Brain microvascular endothelial cell (primary cell): ENCODE data around the gene DCLRE1C.

Experiments used
- DNase-seq: peaks from one replicate; pipeline ENCODE4 v3.0.0-alpha.2; 2020
- H3K27ac ChIP-seq: fragments of 250-450 bp; sonication (Bioruptor Pico); 2 replicates; pipeline ENCODE4 v1.5.1; 2020; ENCODE audit warnings: mild to moderate bottlenecking, moderate library complexity
- H3K27me3 ChIP-seq: fragments of 250-450 bp; sonication (Bioruptor Pico); replicated peaks from 2 replicates; pipeline ENCODE4 v1.5.1; 2020; ENCODE audit warnings: mild to moderate bottlenecking
- H3K36me3 ChIP-seq: fragments of 250-450 bp; sonication (Bioruptor Pico); replicated peaks from 2 replicates; pipeline ENCODE4 v1.5.1; 2020; ENCODE audit warnings: mild to moderate bottlenecking
- H3K4me3 ChIP-seq: 2 replicates; pipeline ENCODE4 v1.5.1; 2011; ENCODE audit warnings: low read depth, mild to moderate bottlenecking, control low read depth, low read length, moderate library complexity
- in situ Hi-C: cut with HindIII; loops from 2 replicates; pipeline ENCODE4 v1.10.0; 2017; ENCODE audit warnings: low sequenced_read_pairs, low pct_ligation_motif_present
- TF ChIP-seq, protein P1 (sequence below): IDR thresholded peaks from 2 replicates; pipeline ENCODE4 v1.5.1; 2011; ENCODE audit warnings: low read depth, mild to moderate bottlenecking, moderate library complexity, low read length, control low read depth, inconsistent platforms; ENCODE audit errors: missing control alignments

The DCLRE1C gene

DNA sequence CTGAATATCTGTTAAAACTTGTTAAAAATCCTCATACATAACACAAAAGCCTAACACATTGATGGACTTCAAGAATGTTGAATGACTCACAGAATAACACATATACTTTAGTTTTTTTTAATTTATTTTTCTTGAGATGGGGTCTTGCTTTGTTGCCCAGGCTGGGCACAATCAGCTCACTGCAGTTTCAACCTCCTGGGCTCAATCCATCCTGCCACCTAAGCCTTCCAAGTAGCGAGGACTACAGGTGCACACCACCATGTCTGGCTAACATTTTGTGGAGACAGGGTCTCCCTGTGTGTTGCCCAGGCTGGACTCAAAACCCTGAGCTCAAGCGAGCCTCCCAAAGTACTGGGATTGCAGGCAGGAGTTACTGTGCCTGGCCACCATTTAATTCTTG is 47.1 kb downstream of the DCLRE1C start:
- TF ChIP-seq, protein P1, sequence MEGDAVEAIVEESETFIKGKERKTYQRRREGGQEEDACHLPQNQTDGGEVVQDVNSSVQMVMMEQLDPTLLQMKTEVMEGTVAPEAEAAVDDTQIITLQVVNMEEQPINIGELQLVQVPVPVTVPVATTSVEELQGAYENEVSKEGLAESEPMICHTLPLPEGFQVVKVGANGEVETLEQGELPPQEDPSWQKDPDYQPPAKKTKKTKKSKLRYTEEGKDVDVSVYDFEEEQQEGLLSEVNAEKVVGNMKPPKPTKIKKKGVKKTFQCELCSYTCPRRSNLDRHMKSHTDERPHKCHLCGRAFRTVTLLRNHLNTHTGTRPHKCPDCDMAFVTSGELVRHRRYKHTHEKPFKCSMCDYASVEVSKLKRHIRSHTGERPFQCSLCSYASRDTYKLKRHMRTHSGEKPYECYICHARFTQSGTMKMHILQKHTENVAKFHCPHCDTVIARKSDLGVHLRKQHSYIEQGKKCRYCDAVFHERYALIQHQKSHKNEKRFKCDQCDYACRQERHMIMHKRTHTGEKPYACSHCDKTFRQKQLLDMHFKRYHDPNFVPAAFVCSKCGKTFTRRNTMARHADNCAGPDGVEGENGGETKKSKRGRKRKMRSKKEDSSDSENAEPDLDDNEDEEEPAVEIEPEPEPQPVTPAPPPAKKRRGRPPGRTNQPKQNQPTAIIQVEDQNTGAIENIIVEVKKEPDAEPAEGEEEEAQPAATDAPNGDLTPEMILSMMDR, result no peak
- Histone ChIP-seq H3K4me3 (no peak overlapping the region), H3K36me3 (peaks cover 15% of the 10 kb centered on the region), H3K27me3 (no peaks in the 10 kb centered on the region), H3K27ac (no peak overlapping the region)
- no peak for DNase-seq
- in situ Hi-C loops, result no loop called here

DNA sequence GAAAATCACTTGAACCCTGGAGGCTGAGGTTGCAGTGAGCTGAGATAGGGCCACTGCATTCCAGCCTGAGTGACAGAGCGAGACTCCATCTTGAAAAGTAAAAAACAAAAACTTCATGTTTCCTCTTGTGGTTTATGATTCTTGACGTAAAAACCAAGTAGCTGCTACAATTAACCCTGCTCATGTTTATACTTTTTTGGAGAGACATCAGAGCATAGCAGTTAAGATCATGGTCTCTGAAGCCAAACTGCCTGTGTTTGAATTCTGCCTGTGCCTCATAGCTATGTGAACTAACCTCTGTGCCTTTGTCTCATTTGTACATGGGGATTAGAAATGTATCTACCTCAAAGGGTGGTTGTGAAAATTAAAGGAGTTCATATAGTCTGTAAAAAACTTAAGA is 48.0 kb downstream of the DCLRE1C start:
- H3K4me3 ChIP-seq, result no peak overlapping the region
- no peaks in the 10 kb centered on the region for H3K27me3 ChIP-seq
- TF ChIP-seq, protein P1, result no peak
- in situ Hi-C loops, result no loop called here
- H3K36me3 ChIP-seq, result peaks cover 14% of the 10 kb centered on the region
- DNase-seq, result no peak
- H3K27ac ChIP-seq, result no peak overlapping the region

DNA sequence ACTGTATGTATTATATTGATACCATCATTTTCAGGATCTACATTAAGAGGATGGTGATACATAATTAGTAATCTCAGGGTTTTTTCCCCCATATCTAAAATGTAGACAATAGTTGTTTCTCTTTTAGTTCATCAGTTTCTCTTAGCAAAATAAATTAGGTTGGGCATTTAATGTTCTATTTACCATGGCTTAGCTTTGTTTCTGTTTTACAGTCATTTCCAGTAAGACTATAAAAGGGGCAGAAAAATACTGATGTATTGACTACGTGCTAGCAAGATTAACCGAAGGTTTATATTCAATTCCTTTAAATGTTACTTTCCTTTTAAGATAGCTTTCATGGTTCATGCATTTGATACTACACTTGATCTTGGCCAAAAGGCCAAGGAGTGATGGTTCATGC is 49.0 kb downstream of the DCLRE1C start:
- H3K4me3 ChIP-seq, result no peak overlapping the region
- no peaks in the 10 kb centered on the region for H3K27me3 ChIP-seq
- H3K36me3 ChIP-seq, result peaks cover 12% of the 10 kb centered on the region
- DNase-seq, result no peak
- H3K27ac ChIP-seq, result no peak overlapping the region
- in situ Hi-C loops, result no loop called here
- TF ChIP-seq, protein P1, result no peak

DNA sequence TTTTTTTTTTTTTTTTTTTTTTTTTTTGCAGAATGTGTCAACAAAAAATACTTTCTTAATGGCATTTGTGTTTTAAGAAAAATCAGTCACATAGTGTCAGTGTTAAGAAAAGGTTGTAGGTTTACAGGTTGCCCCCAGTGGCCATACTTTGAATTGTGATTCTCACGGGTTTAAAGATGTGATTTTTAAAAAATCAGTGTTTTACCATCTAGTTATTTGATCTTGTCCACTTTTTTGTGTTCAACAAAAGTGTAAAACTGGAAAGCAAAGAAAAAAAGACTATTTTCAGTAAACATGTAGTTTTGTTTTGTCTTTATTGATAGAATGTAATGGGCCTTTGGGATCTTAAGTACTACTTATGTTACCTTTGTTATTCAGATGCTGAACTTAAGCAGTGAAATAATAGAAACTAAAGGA is 49.6 kb downstream of the DCLRE1C start:
- in situ Hi-C loops, result no loop called here
- Histone ChIP-seq H3K36me3 (peaks cover 12% of the 10 kb centered on the region), H3K4me3 (no peak overlapping the region), H3K27me3 (no peaks in the 10 kb centered on the region), H3K27ac (no peak overlapping the region)
- peak; percentile 22 for DNase-seq
- TF ChIP-seq, protein P1, result peak; percentile 42

DNA sequence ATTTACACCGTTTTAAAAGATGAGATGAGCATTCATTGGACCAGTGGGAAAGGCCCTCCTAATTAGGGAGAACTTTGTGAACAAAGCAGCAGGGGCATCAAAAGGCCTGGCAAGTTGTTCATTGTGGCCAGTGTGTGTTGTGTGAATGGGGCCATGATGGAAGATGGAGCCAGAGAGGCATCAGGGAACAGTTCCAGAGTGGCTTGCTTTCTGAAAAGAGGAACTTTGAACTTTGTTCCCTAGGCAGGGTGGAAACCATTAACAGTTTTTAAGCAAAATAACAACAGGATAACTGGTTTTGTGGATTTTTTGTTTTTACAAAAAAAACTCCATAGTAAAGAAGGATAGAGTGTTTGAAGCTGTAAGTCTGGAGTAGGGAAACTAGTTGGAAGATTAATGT is 62.7 kb downstream of the DCLRE1C start:
- Histone ChIP-seq H3K4me3 (no peak overlapping the region), H3K36me3 (no peaks in the 10 kb centered on the region), H3K27ac (no peak overlapping the region), H3K27me3 (no peaks in the 10 kb centered on the region)
- no peak for DNase-seq
- TF ChIP-seq, protein P1, result no peak
- in situ Hi-C loops, result no loop called here

DNA sequence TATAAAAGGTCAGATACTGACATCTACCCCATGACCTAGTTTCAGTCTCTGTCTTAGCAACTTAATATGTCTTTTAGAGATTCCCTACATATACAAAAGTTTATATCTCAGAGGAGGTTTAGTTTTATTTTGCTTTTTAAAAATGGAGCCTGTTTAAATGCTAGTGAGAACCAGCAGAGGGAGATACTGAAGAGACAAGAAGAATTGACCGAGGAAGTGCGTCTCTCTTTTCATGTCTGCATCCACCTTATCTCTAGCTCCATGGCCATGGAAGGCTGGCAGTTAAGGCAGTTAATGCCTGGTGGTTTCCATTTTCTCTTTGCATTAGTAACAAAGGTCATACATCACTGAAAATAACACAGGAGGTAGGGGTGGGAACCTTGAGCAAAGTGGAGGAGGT is 64.6 kb downstream of the DCLRE1C start:
- in situ Hi-C loops, result no loop called here
- DNase-seq, result no peak
- Histone ChIP-seq H3K4me3 (no peak overlapping the region), H3K36me3 (no peaks in the 10 kb centered on the region), H3K27ac (no peak overlapping the region), H3K27me3 (no peaks in the 10 kb centered on the region)
- TF ChIP-seq, protein P1, result peak; percentile 50
